ENCODE results near the gene DDC.

The DDC gene

GRCh38 chr7:50454968-50455367, 110.2 kb downstream of the DDC start:
- DNase-seq (ENCODE audit: low spot score), result no peak

- peak; percentile 8 for DNase-seq (ENCODE audit: low spot score)
Observed at GRCh38 chr7:50450590-50451032, 114.6 kb downstream of the DDC start.

- peak; percentile 87 for DNase-seq (ENCODE audit: low spot score)
Observed at GRCh38 chr7:50449881-50450589, 115.2 kb downstream of the DDC start, which contains the start of gene FIGNL1. TSS of gene FIGNL1 (minus strand) at chr7:50450350. CDS start at chr7:50447287, 3,063 bp downstream.

- DNase-seq (ENCODE audit: low spot score), result no peak
Observed at GRCh38 chr7:50449501-50449880, 115.7 kb downstream of the DDC start.

- DNase-seq (ENCODE audit: low spot score), result no peak
Observed at GRCh38 chr7:50448823-50449222, 116.4 kb downstream of the DDC start.

- no peak for DNase-seq (ENCODE audit: low spot score)
Observed at GRCh38 chr7:50446542-50446960, 118.7 kb downstream of the DDC start.

- DNase-seq (ENCODE audit: low spot score), result no peak
Observed at GRCh38 chr7:50436133-50436806, 128.9 kb downstream of the DDC start.

GRCh38 chr7:50431722-50432305, 133.4 kb downstream of the DDC start:
- no peak for DNase-seq (ENCODE audit: low spot score)

GRCh38 chr7:50431316-50431715, 133.9 kb downstream of the DDC start:
- no peak for DNase-seq (ENCODE audit: low spot score)

- no peak for DNase-seq (ENCODE audit: low spot score)
Observed at GRCh38 chr7:50428911-50429310, 136.3 kb downstream of the DDC start.

- no peak for DNase-seq (ENCODE audit: low spot score)
Observed at GRCh38 chr7:50427518-50427917, 137.7 kb downstream of the DDC start.

GRCh38 chr7:50426280-50427045, 138.7 kb downstream of the DDC start:
- DNase-seq (ENCODE audit: low spot score), result no peak

- DNase-seq (ENCODE audit: low spot score), result no peak
Observed at GRCh38 chr7:50425318-50425717, 139.9 kb downstream of the DDC start.

- DNase-seq (ENCODE audit: low spot score), result no peak
Observed at GRCh38 chr7:50423860-50424259, 141.3 kb downstream of the DDC start.

- DNase-seq (ENCODE audit: low spot score), result no peak
Observed at GRCh38 chr7:50422858-50423257, 142.3 kb downstream of the DDC start.

- DNase-seq (ENCODE audit: low spot score), result no peak
Observed at GRCh38 chr7:50421043-50421442, 144.2 kb downstream of the DDC start.

GRCh38 chr7:50418526-50419290, 146.5 kb downstream of the DDC start:
- no peak for DNase-seq (ENCODE audit: low spot score)

- DNase-seq (ENCODE audit: low spot score), result peak; percentile 80
Observed at GRCh38 chr7:50418086-50418515, 147.1 kb downstream of the DDC start.

GRCh38 chr7:50416527-50417182, 148.6 kb downstream of the DDC start:
- no peak for DNase-seq (ENCODE audit: low spot score)

GRCh38 chr7:50415844-50416364, 149.3 kb downstream of the DDC start:
- no peak for DNase-seq (ENCODE audit: low spot score)

- DNase-seq (ENCODE audit: low spot score), result no peak
Observed at GRCh38 chr7:50413561-50413960, 151.6 kb downstream of the DDC start.
